ENCODE measurements around the gene CCDC102A.

The CCDC102A gene

DNA sequence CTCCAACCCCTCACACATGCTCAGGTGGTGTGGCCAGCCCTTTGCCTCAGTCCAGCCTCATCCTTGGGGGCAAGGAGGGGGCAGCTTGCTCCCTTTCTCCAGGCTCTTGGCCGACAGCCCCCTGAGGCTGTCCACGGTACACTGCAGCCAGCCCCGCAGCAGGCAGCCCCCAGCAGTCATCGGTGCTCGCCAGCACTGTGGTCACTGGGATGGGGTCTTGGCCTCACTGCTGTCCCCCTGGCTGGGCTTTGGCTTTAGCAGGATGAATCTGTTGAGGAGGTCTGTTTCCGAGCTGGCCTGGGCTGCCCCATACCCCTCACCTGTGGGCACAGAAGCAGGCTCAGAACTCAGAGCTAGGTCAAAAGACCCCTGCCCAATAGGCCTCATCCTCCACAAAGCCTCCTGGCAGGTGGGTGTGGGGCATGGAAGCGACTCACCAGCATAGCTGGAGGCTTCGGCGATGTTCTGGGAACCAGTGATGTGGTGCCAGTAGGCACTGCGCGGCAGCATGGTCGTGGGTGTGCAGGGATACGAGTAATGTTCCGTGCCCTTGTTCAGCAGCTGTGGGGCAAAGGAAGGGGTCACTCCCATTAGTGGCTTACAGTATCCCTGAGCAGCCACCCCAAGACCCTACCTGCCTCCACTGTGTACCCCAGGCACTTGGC, 63.1 kb downstream of the CCDC102A start:
- no peak for DNase-seq (ENCODE audit: low read depth, low spot score)
- no peak overlapping the region for H3K4me3 ChIP-seq (ENCODE audit: low read length)

GRCh38 chr16:57472665-57473060, 63.7 kb downstream of the CCDC102A start:
- DNase-seq (ENCODE audit: low read depth, low spot score) = no peak
- H3K4me3 ChIP-seq (ENCODE audit: low read length) = no peak overlapping the region

GRCh38 chr16:57471852-57472664, 64.3 kb downstream of the CCDC102A start:
- DNase-seq (ENCODE audit: low read depth, low spot score) = no peak
- no peak overlapping the region for H3K4me3 ChIP-seq (ENCODE audit: low read length)

DNA sequence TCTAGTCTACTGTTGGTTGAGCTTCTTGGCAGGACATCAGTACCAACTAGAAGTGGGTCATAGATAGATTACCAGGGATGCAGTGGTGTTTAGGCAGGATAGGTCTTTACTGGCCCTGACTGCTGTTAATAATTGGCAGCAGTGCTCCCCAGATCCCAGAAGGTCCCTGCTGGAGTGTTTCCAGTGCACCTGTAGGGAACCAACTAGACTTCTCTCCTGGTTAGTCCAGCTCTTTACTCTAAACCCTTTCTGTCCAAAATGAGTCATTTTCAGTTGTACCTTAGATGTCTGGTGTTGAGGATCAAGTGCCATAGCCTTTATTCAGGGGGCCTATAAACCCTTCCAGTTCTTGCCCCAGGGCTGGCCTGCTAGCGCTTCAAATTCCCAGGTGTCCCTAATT, 65.2 kb downstream of the CCDC102A start:
- no peak overlapping the region for H3K4me3 ChIP-seq (ENCODE audit: low read length)
- DNase-seq (ENCODE audit: low read depth, low spot score) = no peak

GRCh38 chr16:57470711-57471110, 65.7 kb downstream of the CCDC102A start:
- no peak for DNase-seq (ENCODE audit: low read depth, low spot score)
- H3K4me3 ChIP-seq (ENCODE audit: low read length) = no peak overlapping the region

DNA sequence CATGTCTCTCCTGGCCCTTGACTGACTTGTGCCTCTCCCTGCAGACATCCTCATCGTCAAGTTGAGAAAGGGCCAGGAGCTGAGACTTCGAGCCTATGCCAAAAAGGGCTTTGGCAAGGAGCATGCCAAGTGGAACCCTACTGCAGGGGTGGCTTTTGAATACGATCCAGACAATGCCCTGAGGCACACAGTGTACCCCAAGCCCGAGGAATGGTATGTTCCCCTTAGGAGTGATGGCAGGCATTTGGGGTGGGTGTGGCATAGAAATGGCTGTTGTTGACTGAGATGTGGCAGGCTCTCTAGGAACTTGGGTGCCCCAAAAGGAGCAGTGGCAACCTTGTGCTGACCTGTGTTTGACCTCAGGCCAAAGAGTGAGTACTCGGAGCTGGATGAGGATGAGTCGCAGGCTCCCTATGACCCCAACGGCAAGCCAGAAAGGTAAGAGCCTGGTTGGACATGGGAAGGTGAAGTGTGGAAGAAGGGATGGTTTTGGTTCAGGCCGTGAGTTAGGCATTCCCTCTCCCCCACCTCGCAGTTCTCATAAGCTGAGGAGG, 66.4 kb downstream of the CCDC102A start:
- DNase-seq (ENCODE audit: low read depth, low spot score) = no peak
- no peak overlapping the region for H3K4me3 ChIP-seq (ENCODE audit: low read length)

DNA sequence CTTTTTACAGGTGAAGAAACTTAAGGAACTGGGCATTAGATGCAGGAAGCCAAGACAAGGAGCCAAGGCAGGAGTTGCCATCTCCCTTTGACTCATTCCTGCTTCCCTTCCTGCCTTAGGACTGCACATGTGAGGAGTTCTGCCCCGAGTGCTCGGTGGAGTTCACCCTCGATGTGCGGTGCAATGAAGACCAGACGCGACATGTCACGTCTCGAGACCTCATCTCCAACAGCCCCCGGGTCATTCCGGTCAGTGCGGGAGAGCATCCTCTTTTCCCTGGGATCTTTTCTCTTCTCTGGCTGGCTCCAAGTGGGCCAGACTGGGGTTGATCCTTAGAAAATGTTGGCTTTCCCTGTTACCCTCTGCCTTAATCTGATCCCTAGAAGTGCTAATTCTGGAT, 67.3 kb downstream of the CCDC102A start:
- no peak overlapping the region for H3K4me3 ChIP-seq (ENCODE audit: low read length)
- DNase-seq (ENCODE audit: low read depth, low spot score) = no peak

GRCh38 chr16:57468346-57468745, 68.0 kb downstream of the CCDC102A start:
- DNase-seq (ENCODE audit: low read depth, low spot score) = no peak
- H3K4me3 ChIP-seq (ENCODE audit: low read length) = no peak overlapping the region

GRCh38 chr16:57464523-57464922, 71.8 kb downstream of the CCDC102A start:
- no peak overlapping the region for H3K4me3 ChIP-seq (ENCODE audit: low read length)
- DNase-seq (ENCODE audit: low read depth, low spot score) = no peak

GRCh38 chr16:57462978-57463362, 73.4 kb downstream of the CCDC102A start:
- peak overlapping the region; percentile 88 for H3K4me3 ChIP-seq (ENCODE audit: low read length)
- no peak for DNase-seq (ENCODE audit: low read depth, low spot score)

DNA sequence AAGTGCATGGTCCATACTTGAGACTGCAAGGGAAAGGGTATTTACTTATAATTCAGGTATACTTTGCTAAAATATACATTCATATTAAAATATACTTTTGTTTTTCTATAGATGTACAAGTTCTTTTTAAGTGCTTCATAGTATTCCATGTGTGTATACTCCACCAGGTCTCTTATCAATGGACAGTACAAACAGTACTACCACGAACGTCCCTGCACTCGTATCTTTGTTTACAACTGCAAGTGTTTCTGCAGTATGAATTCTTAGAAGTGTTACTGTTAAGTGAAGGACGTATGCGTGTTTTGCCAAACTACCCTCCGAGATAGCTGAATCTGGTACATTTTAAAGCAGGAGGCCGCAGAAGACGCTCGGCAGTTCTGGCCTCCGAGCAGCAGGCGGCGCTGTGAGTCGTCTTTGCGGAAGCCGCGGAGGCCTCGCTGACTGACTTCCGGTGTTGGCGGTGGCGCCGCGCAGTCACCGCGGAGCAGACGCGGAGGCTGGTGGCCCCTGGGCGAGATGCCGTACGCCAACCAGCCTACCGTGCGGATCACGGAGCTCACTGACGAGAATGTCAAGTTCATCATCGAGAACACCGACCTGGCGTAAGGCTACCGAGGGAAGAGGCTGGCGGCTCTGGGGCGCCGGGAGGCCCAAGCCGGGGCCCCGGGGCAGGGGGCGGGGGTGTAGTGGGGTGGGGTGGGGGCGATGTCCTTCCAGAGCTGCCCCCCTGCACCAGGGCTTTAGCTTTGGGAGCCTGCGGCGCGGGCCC, 74.0 kb downstream of the CCDC102A start, which contains the start of gene POLR2C:
TSS of gene POLR2C (plus strand) at position 471 of the 769 bp plus-strand sequence. CDS start at position 517, 46 bp downstream.
- DNase-seq (ENCODE audit: low read depth, low spot score) = peak; percentile 79
- H3K4me3 ChIP-seq (ENCODE audit: low read length) = peak within 1 kb of the TSS; percentile 88

Measured in Jurkat, Clone E6-1 (cell line).